ENCODE data around the gene MAP7. TPM values are rescaled to one million over a fixed set of nuclear protein-coding genes. Genes with fewer than 3 reads are reported as not detected.

The MAP7 gene
- total and polyA plus RNA-seq, 4 donors, result 3.2 to 17.5 (median 8.3) TPM

GRCh38 chr6:136331461-136331860, 218.8 kb downstream of the MAP7 start (continued):
- TF ChIP-seq CTCF (IDR thresholded peaks at IDR 0.05; ENCODE audit: low read depth, low read length, missing input control) (no peak), HNF4A (conservative IDR thresholded peaks at IDR 0.05) (no peak), MAX (IDR thresholded peaks at IDR 0.05) (no peak), NR2F2 (IDR thresholded peaks at IDR 0.05) (no peak), EGR1 (IDR thresholded peaks at IDR 0.05; ENCODE audit: low read depth in 2 of 2) (no peak), RAD21 (IDR thresholded peaks at IDR 0.05) (no peak)

GRCh38 chr6:136330634-136331033, 219.6 kb downstream of the MAP7 start:
- no peaks in the 10 kb centered on the region for H3K27me3 ChIP-seq (ENCODE audit: control insufficient read depth in 4 of 4, insufficient read depth in 4 of 4, low read length in 3 of 4)
- DNase-seq (ENCODE audit: low spot score), result no peak
- no peaks in the 10 kb centered on the region for H3K9me3 ChIP-seq (ENCODE audit: control insufficient read depth in 4 of 4, low read length in 3 of 4)
- no peak overlapping the region for H3K27ac ChIP-seq (ENCODE audit: low read depth in 1 of 2, low read length in 2 of 2)
- H3K36me3 ChIP-seq (ENCODE audit: control insufficient read depth in 4 of 4, insufficient read depth in 3 of 4, low read depth in 1 of 4, low read length in 3 of 4), result no peaks in the 10 kb centered on the region
- WGBS, result 96% methylated on average over 8 of the region's 8 CpGs
- no peak overlapping the region for H3K4me3 ChIP-seq (ENCODE audit: low read depth in 1 of 3, low read length in 3 of 3)
- H3K4me1 ChIP-seq (ENCODE audit: control insufficient read depth in 4 of 4, insufficient read depth in 4 of 4, low read length in 3 of 4), result no peaks in the 10 kb centered on the region
- H3K9ac ChIP-seq (ENCODE audit: low read depth in 1 of 2, low read length in 2 of 2), result no peak overlapping the region
- TF ChIP-seq HNF4A (conservative IDR thresholded peaks at IDR 0.05) (no peak), TAF1 (conservative IDR thresholded peaks at IDR 0.05) (no peak), REST (IDR thresholded peaks at IDR 0.05) (no peak), SP1 (IDR thresholded peaks at IDR 0.05) (no peak), ZBTB33 (IDR thresholded peaks at IDR 0.05) (no peak), JUND (IDR thresholded peaks at IDR 0.05) (no peak), ATF3 (IDR thresholded peaks at IDR 0.05) (no peak), GABPA (IDR thresholded peaks at IDR 0.05 in 1 of 2, conservative IDR thresholded peaks at IDR 0.05 in 1 of 2) (no peak), NR2F2 (IDR thresholded peaks at IDR 0.05) (no peak), EGR1 (IDR thresholded peaks at IDR 0.05; ENCODE audit: low read depth in 2 of 2) (no peak), HNF4G (IDR thresholded peaks at IDR 0.05) (no peak)
